Measurements from ENCODE around the gene TRIM74.
A peak's percentile ranks its signal among the peaks of the same experiment; 100 is the strongest.
"Not testable (repeated sequence)": the region's sequence is repeated elsewhere in the genome, so short reads cannot be mapped to it uniquely, and the experiment has no call there.

The TRIM74 gene

GRCh38 chr7:72954563-72955198, 14.6 kb downstream of the TRIM74 start:
- H3K9me3 ChIP-seq (ENCODE audit: control insufficient read depth, low read length); H3K36me3 ChIP-seq (ENCODE audit: control insufficient read depth, insufficient read depth, low read length); H3K27ac ChIP-seq (ENCODE audit: low read depth, low read length, severe bottlenecking); H3K4me1 ChIP-seq (ENCODE audit: control insufficient read depth, insufficient read depth, low read length, poor library complexity, severe bottlenecking): not testable (repeated sequence)
- WGBS, 2 experiments (ENCODE audit: insufficient coverage in 2 of 2): no CpG with 5 or more reads among the region's 45 CpGs
- peak overlapping the region; percentile 18 for H3K4me3 ChIP-seq (ENCODE audit: extremely low read depth, insufficient read depth, low read length, poor library complexity, severe bottlenecking)

GRCh38 chr7:72953901-72954562, 15.2 kb downstream of the TRIM74 start:
- not testable (repeated sequence) for H3K4me1 ChIP-seq (ENCODE audit: control insufficient read depth, insufficient read depth, low read length, poor library complexity, severe bottlenecking); H3K36me3 ChIP-seq (ENCODE audit: control insufficient read depth, insufficient read depth, low read length); H3K9me3 ChIP-seq (ENCODE audit: control insufficient read depth, low read length); H3K27ac ChIP-seq (ENCODE audit: low read depth, low read length, severe bottlenecking)
- peak overlapping the region; percentile 21 for H3K4me3 ChIP-seq (ENCODE audit: extremely low read depth, insufficient read depth, low read length, poor library complexity, severe bottlenecking)
- WGBS, 2 experiments (ENCODE audit: insufficient coverage in 2 of 2): no CpG with 5 or more reads among the region's 43 CpGs

GRCh38 chr7:72950432-72950831, 18.8 kb downstream of the TRIM74 start:
- not testable (repeated sequence) for H3K4me3 ChIP-seq (ENCODE audit: extremely low read depth, insufficient read depth, low read length, poor library complexity, severe bottlenecking); H3K27ac ChIP-seq (ENCODE audit: low read depth, low read length, severe bottlenecking); H3K4me1 ChIP-seq (ENCODE audit: control insufficient read depth, insufficient read depth, low read length, poor library complexity, severe bottlenecking); H3K9me3 ChIP-seq (ENCODE audit: control insufficient read depth, low read length)
- H3K36me3 ChIP-seq (ENCODE audit: control insufficient read depth, insufficient read depth, low read length): peaks cover 13% of the 10 kb centered on the region
- no CpG with 5 or more reads among the region's 6 CpGs for WGBS, 2 experiments (ENCODE audit: insufficient coverage in 2 of 2)

- H3K27ac ChIP-seq (ENCODE audit: low read depth, low read length, severe bottlenecking); H3K4me1 ChIP-seq (ENCODE audit: control insufficient read depth, insufficient read depth, low read length, poor library complexity, severe bottlenecking); H3K4me3 ChIP-seq (ENCODE audit: extremely low read depth, insufficient read depth, low read length, poor library complexity, severe bottlenecking); H3K9me3 ChIP-seq (ENCODE audit: control insufficient read depth, low read length): not testable (repeated sequence)
- peaks cover 13% of the 10 kb centered on the region for H3K36me3 ChIP-seq (ENCODE audit: control insufficient read depth, insufficient read depth, low read length)
- 80 to 100% methylated on average over 1 of the region's 6 CpGs for WGBS, 2 experiments (ENCODE audit: insufficient coverage in 2 of 2)
These were observed 19.6 kb downstream of the TRIM74 start for GRCh38 chr7:72949686-72950085.

- 100% methylated on average over 1 of the region's 9 CpGs; no CpG with 5 or more reads in 1 of the 2 experiments for WGBS, 2 experiments (ENCODE audit: insufficient coverage in 2 of 2)
- peaks cover 13% of the 10 kb centered on the region for H3K36me3 ChIP-seq (ENCODE audit: control insufficient read depth, insufficient read depth, low read length)
- H3K9me3 ChIP-seq (ENCODE audit: control insufficient read depth, low read length); H3K4me3 ChIP-seq (ENCODE audit: extremely low read depth, insufficient read depth, low read length, poor library complexity, severe bottlenecking); H3K4me1 ChIP-seq (ENCODE audit: control insufficient read depth, insufficient read depth, low read length, poor library complexity, severe bottlenecking); H3K27ac ChIP-seq (ENCODE audit: low read depth, low read length, severe bottlenecking): not testable (repeated sequence)
These were observed 20.0 kb downstream of the TRIM74 start for GRCh38 chr7:72949276-72949675.

- WGBS, 2 experiments (ENCODE audit: insufficient coverage in 2 of 2): 90 to 100% methylated on average over 2 to 4 of the region's 23 CpGs
- H3K36me3 ChIP-seq (ENCODE audit: control insufficient read depth, insufficient read depth, low read length): peaks cover 13% of the 10 kb centered on the region
- not testable (repeated sequence) for H3K9me3 ChIP-seq (ENCODE audit: control insufficient read depth, low read length); H3K27ac ChIP-seq (ENCODE audit: low read depth, low read length, severe bottlenecking); H3K4me3 ChIP-seq (ENCODE audit: extremely low read depth, insufficient read depth, low read length, poor library complexity, severe bottlenecking); H3K4me1 ChIP-seq (ENCODE audit: control insufficient read depth, insufficient read depth, low read length, poor library complexity, severe bottlenecking)
These were observed 20.6 kb downstream of the TRIM74 start for GRCh38 chr7:72948714-72949113.

- peaks cover 13% of the 10 kb centered on the region for H3K36me3 ChIP-seq (ENCODE audit: control insufficient read depth, insufficient read depth, low read length)
- not testable (repeated sequence) for H3K4me3 ChIP-seq (ENCODE audit: extremely low read depth, insufficient read depth, low read length, poor library complexity, severe bottlenecking); H3K4me1 ChIP-seq (ENCODE audit: control insufficient read depth, insufficient read depth, low read length, poor library complexity, severe bottlenecking); H3K27ac ChIP-seq (ENCODE audit: low read depth, low read length, severe bottlenecking); H3K9me3 ChIP-seq (ENCODE audit: control insufficient read depth, low read length)
- 86 to 100% methylated on average over 3 to 7 of the region's 22 CpGs for WGBS, 2 experiments (ENCODE audit: insufficient coverage in 2 of 2)
These were observed 23.0 kb downstream of the TRIM74 start for GRCh38 chr7:72946130-72946745.

GRCh38 chr7:72945597-72945996, 23.7 kb downstream of the TRIM74 start:
- H3K27ac ChIP-seq (ENCODE audit: low read depth, low read length, severe bottlenecking); H3K4me3 ChIP-seq (ENCODE audit: extremely low read depth, insufficient read depth, low read length, poor library complexity, severe bottlenecking): not testable (repeated sequence)
- 86 to 100% methylated on average over 2 to 3 of the region's 9 CpGs for WGBS, 2 experiments (ENCODE audit: insufficient coverage in 2 of 2)

GRCh38 chr7:72944937-72945336, 24.3 kb downstream of the TRIM74 start:
- H3K4me3 ChIP-seq (ENCODE audit: extremely low read depth, insufficient read depth, low read length, poor library complexity, severe bottlenecking); H3K9me3 ChIP-seq (ENCODE audit: control insufficient read depth, low read length); H3K4me1 ChIP-seq (ENCODE audit: control insufficient read depth, insufficient read depth, low read length, poor library complexity, severe bottlenecking); H3K27ac ChIP-seq (ENCODE audit: low read depth, low read length, severe bottlenecking): not testable (repeated sequence)
- WGBS, 2 experiments (ENCODE audit: insufficient coverage in 2 of 2): 90 to 94% methylated on average over 3 to 4 of the region's 15 CpGs
- H3K36me3 ChIP-seq (ENCODE audit: control insufficient read depth, insufficient read depth, low read length): peaks cover 13% of the 10 kb centered on the region

More at GRCh38 chr7:72945597-72945996, 23.7 kb downstream of the TRIM74 start:
- not testable (repeated sequence) for H3K4me1 ChIP-seq (ENCODE audit: control insufficient read depth, insufficient read depth, low read length, poor library complexity, severe bottlenecking); H3K9me3 ChIP-seq (ENCODE audit: control insufficient read depth, low read length)
- peaks cover 13% of the 10 kb centered on the region for H3K36me3 ChIP-seq (ENCODE audit: control insufficient read depth, insufficient read depth, low read length)

- not testable (repeated sequence) for H3K27ac ChIP-seq (ENCODE audit: low read depth, low read length, severe bottlenecking); H3K4me1 ChIP-seq (ENCODE audit: control insufficient read depth, insufficient read depth, low read length, poor library complexity, severe bottlenecking); H3K4me3 ChIP-seq (ENCODE audit: extremely low read depth, insufficient read depth, low read length, poor library complexity, severe bottlenecking); H3K9me3 ChIP-seq (ENCODE audit: control insufficient read depth, low read length)
- WGBS, 2 experiments (ENCODE audit: insufficient coverage in 2 of 2): 98% methylated on average over 6 to 9 of the region's 25 CpGs
- peaks cover 21% of the 10 kb centered on the region for H3K36me3 ChIP-seq (ENCODE audit: control insufficient read depth, insufficient read depth, low read length)
These were observed 26.3 kb downstream of the TRIM74 start for GRCh38 chr7:72942956-72943355.
